SW480 (cell line): ENCODE measurements around the gene SMURF1.

Experiments used
- DNase-seq: peaks from one replicate; pipeline ENCODE4 v3.0.0-alpha.2; 2016; ENCODE audit warnings: low spot score

Gene SMURF1

GRCh38 chr7:99004781-99005500, 139.0 kb downstream of the SMURF1 start:
- no peak for DNase-seq

DNA sequence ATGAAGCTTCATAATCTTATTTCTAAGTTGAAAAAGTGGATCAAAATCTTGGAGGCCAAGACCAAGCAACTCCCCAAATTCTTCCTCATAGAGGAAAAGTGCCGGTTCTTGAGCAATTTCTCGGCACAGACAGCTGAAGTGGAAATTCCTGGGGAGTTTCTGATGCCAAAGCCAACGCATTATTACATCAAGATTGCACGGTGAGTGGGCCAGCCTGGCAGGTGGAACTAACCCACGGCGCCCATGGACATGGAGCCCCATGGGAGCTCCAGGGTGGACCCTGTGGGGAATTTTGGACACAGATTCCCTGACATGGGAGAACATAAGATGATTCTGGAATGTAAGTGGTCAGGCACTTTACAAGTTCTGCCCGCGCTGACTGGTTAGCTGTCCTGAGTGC, 139.7 kb downstream of the SMURF1 start:
- no peak for DNase-seq

DNA sequence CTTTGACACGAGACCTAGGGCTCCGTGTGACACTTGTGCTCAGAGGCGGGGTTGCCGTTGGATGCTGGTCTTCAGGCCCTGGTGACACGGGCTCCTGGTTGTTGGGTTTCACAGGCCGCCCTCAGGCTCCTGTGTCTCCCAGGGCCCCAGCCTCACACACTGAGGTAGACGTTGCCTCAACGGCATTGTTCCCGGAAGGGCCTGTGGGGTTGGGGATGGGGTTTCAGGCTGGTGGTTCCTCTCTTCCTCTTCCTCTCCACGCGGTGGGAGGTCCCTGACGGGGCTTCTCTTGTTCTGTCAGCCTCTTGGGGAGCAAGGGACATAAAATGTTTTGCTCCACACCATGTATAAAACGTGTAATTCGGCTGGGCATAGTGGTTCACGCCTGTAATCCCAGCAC, 140.5 kb downstream of the SMURF1 start:
- DNase-seq: no peak

- no peak for DNase-seq
Observed at GRCh38 chr7:99002827-99003212, 141.1 kb downstream of the SMURF1 start.

DNA sequence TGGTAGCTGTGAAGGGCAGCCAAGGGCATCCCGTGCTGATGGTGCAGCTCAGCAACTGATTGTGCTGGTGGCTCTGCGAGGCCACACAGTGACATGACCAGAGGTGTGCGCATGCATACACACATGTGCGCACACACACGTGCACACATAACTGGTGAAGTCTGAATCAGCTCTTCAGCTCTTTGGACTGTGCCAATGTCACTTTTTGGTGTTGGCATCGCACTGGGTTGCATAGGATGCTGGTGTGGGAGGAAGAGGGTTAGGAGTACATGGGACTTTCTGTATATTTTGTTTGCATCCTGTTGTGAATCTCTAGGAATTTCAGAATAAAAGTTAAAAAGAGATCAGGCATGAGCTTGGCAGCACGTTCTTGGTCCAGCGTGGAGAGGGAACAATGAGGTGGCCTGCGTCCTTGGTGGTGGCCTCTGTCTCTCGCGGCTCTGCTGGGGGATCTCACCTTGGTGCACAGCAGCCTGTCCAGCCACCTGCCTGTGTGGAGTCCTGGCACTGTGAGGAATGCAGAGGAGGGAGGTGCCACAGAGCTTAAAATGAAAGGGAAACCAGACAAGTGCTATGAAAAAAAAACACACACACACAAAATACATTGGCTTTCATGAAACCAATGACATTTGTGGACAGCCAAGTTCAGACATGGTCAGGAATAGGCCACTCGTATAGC, 141.6 kb downstream of the SMURF1 start:
- DNase-seq: no peak

DNA sequence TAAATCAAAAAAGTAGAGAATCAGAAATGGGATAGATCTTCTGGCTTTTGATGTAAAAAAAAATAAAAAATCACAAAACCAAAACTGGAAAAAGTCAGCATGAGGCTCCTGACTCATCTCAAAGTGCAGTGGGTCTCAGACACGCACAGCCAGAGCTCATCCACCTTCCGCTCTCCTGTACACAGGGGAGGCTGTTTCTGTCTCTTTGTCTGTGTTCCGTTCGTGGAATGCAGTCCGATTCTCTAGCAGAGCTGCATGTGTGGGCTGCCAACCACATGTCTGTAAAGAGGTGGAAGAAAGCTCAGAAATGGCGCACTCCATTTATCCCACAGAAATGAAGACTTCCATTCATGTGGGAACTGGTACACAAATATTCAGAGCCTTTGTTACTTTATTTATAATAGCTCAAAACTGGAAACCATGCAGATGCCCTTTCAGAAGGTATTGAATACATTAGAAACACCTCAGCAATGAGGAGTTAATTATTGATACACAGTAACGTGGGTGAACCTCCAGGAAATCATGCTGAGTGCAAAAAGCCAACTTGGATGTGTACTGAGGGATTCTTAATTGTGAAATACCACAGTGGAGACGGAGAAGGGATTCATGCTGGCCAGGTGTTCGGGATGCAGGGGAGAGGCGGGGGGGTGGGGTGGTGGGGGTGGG, 142.3 kb downstream of the SMURF1 start:
- DNase-seq: no peak

GRCh38 chr7:99000904-99001465, 142.9 kb downstream of the SMURF1 start:
- DNase-seq: no peak

- DNase-seq: no peak
Observed at GRCh38 chr7:99000196-99000903, 143.6 kb downstream of the SMURF1 start.

DNA sequence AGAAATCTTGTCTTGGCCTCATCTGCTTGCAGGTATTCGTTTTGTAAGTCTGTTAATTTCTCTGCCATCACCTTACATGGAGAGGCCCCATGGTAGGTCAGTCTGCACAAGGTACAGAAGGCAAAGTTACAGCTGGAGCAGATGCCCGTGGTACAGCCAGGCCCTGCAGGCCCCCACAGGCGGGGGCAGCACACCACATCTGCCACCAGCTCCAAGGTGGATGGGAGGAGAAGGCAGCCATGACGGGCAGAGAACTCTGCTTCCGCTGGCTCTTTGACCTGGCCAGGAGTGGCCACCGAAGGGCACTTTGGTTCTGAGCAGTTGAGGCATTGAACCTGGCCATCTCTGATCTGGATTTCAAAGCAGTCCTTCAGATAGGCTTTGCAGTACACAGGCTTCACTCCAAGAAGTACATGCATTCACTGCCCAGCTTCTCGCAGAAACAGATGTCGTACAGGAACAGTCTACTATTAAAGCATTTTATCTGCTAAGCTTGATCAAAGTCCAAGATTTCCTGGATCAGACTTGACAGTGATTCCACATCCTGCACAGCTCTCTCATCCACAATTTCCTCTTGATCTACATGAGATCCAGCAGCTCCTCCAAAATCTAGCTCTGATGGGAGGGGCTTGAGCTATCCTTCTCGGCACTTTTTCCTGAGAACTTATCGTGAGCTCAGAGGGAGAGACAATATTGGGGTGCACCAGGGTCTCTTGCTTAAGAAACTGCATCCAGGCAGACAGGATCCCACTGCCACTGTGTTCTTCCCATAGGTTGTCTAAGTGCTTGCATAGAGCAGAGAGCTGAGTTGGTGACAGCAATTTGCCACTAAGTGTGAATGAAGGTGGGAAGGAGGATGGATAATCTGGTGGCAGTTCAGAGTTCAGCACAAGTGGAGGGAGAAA, 144.8 kb downstream of the SMURF1 start:
- no peak for DNase-seq

- DNase-seq: no peak
Observed at GRCh38 chr7:98997846-98998245, 146.1 kb downstream of the SMURF1 start.

- no peak for DNase-seq
Observed at GRCh38 chr7:98996150-98996552, 147.8 kb downstream of the SMURF1 start.

DNA sequence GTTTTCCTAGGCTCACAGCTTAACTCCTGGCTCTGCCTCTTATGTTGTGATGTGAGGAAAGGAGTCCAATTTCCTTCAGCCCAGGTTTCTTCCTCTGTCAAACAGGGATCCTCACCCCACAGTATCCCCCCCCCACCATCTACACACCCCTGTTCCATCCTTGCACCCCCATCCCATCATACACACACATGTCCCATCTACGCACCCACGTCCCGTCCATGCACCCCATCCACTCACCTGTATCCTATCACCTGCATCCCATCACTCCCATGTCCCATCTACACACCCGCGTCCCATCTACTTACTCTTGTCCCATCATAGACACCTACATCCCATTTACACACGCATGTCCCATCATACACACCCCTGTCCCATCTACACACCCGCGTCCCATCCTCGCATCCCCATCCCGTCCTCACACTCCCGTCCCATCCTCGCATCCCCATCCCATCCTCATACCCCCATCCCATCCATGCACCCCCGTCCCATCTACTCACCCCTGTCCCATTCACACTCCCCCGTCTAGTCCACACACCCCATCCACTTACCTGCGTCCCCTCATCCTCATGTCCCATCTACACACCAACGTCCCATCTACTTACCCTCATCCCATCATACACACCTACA, 148.3 kb downstream of the SMURF1 start:
- no peak for DNase-seq

- DNase-seq: no peak
Observed at GRCh38 chr7:98995111-98995510, 148.8 kb downstream of the SMURF1 start.

DNA sequence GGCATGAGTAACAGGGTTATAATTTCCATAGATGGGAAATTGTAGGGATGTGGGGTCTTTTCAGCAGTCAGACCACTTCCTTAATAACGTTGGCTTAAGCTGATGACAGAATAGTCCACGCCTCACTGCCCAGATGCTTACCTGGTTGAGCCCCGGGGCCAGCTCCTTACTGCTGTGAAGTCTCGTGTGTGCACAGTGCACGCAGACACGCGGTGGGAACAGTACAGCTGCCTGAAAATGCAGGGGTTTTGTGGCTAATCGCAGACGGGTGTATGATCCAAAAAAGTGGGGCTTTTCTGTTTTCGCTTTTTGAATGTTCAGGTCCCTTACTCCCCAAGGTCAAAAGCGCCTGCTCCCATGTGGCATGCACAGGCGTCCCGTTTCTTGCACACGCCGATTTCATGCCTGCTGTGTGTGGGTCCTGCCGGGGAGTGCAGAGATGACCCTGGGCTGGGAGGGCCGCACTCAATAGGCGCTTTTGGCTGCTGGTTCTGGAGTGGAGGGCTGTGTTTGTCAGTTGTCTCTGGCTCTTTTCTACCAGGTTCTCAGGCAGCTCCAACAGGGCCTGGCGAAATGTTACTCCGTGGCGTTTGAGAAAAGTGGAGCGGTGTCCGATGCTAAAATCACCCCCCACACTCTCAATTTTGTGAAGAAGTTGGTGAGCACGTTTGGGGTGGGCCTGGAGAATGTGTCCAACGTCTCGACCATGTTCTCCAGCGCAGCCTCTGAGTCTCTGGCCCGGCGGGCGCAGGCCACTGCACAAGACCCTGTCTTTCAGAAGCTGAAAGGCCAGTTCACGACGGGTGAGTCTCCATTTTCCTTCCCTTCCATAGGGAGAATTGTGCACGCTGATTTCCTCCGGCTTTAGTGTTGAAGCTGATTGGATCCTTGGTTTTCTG, 149.6 kb downstream of the SMURF1 start:
- DNase-seq: no peak

- no peak for DNase-seq
Observed at GRCh38 chr7:98993024-98993897, 150.6 kb downstream of the SMURF1 start.

DNA sequence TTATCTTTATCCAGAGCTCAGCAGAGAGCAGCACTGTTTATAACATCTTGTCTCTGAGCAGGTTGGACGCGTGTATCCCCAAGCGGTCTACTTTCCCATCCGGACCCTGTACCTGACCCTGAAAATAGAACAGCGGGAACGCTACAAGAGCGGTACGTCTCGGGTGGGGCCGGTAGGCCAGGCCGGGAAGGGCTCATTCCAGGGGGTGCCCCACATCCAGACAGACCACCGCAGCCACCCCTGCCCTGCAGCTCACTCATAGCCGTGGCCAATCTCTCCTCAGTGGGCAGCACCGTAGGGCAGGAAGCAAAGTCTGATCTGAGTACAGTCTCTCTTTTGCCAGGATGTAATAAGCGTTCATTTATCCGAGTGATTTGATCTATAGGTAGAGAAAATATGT, 151.8 kb downstream of the SMURF1 start:
- no peak for DNase-seq

- DNase-seq: no peak
Observed at GRCh38 chr7:98991141-98991540, 152.8 kb downstream of the SMURF1 start.

- DNase-seq: no peak
Observed at GRCh38 chr7:98990356-98990755, 153.6 kb downstream of the SMURF1 start.

DNA sequence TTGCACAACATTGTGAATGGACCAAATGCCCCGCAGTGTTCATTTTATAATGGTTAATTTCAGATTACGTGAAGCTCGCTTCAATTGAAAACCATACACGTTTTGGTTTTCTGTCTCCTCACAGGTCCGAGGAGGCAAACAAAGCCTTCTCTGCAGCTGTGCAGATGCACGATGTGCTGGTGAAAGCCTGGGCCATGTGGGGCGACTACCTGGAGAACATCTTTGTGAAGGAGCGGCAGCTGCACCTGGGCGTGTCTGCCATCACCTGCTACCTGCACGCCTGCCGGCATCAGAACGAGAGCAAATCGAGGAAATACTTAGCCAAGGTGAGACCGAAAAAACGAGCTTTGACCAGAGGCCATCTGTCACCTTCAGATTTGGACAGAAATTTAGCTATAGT, 155.3 kb downstream of the SMURF1 start:
- no peak for DNase-seq
